Frontal cortex (tissue), 4 donors: ENCODE measurements around the gene CBX5. TPM values are rescaled to one million over a fixed set of nuclear protein-coding genes. Genes with fewer than 3 reads are reported as not detected.
"Not testable (repeated sequence)": the region's sequence is repeated elsewhere in the genome, so short reads cannot be mapped to it uniquely, and the experiment has no call there.

Experiments
- DNase-seq, 2 donors: peaks; one replicate each; pipeline ENCODE4 v3.0.0; 2012; ENCODE audit warnings: low spot score in 2 of 2
- FAIRE-seq: peaks from 2 replicates; lab custom pipeline; 2012; peaks lifted over from hg19 to GRCh38; lab: Jason Lieb, UNC
- total RNA-seq: library from RNA; depleted of rRNA; stranded (reverse); fragments of >200 nt; gene quantifications from one replicate; pipeline ENCODE4 v1.2.3, GENCODE V29; 2014
- donor health status: control.
- donor health status: control.
- donor health status: control.

The CBX5 gene
- total RNA-seq, 1 donor from 2014 or later: 83.2 TPM

DNA sequence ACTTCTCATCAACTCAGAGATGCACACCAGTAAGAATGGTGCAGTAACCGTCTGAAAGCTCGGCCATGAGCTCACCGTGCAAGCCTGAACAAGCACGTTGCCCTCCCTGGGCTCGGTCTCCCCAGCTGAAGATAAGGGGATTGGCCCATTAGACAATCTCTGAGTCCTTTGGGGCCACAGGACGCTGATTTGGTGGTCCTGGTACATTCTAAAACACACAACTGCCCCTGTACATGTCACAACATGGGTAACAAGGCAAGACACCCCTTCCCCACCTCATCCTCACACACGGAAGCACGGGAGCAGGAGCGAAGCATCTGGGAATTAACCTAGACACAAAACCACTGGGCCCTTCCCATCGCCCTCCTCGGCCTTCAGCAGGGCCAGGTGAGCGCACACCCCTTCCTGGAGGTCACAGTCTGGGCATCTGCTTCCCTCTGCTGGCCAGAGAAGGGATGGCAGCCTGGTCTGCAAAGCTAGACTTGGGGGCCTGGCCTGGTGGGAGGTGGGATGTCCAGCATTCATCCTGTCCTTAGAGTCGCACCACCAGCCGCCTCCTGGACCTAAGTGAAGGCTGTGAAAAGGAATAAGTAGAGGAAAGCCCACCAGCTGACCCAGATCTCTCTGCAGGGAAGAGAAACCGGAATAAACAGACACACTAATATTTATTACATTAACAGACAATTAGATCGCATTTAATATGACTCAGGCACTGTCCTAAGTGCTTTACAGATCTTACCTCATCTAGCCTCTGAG, 72.2 kb downstream of the CBX5 start:
- no peak for FAIRE-seq

DNA sequence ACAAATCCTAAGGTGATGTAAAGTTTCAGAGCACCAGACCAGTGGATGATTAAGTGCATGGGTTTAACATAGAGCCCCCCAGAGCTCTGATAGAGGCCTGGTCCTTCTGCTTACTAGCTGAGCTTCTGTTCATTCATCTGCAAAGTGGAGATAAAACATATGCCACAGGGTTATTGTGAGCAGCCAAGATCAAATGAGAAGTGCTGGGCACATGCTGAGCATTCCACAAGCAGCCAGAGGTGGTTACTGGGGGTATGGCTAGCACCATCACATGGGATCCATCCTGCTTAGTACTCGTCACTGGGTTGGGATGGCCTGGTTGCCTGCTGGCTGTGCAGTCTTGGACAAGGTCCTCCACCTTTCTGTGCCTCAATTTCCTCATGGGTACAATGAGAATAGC, 73.1 kb downstream of the CBX5 start:
- FAIRE-seq (no peak), DNase-seq (no peak)

More for the DNA sequence above, 72.2 kb downstream of the CBX5 start:
- peak in 1 of 2 donors; percentile 58 for DNase-seq

DNA sequence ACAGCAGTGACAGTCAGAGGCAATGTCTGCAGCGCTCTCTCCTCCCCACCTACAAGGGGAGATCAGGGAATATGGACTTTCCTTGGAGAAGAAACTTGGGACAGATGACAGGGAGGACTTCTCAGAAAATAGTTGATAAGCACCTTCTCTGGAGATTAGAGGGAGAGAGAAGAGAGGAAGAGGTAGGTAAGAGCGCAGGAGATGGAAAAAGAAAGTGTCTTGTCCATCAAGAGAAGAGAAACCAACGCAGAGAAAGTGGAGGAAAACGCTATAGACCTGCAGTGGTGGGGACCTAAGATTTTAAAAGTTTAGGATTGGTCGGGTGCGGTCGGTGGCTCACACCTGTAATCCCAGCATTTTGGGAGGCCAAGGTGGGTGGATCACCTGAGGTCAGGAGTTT, 75.6 kb downstream of the CBX5 start:
- FAIRE-seq (no peak), DNase-seq (no peak)

DNA sequence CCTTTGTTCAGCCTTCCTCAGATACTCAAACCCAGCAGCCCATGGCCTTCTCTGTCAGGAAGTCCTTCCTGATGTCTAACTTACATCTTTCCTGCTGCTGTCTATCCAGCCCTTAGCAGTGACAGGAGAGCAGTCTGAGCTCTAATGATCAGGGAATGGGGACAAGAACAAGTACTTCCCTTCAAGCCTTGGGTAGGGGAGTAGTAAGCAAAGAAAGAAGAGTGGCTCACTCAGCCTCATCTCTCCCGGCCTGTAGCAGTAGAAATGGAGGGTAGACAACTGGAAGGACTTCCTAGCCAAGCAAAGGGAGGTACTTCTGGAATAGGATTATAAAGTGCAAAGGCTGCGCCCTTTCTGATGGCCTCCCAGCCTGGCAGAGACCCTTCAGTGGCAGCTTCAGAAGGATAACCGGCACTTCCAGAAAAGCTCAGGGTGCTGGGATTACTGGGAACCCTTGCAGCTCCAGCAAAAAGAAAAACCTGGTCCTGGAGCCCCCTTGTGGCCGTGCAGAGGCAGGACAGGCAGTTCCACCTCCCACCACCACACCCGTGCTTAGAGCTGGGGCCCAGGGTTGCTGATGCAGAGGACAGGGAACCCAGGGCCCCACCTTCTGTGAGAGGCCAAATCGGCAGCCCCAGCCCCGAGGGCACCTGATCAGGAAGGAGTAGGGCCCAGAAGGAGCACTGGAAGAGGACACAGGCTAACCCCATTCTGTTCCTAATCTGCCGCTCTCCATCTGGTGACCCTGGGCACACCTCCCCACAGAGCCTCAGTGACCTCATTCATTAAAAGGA, 78.7 kb downstream of the CBX5 start:
- no peak for FAIRE-seq
- peak in 1 of 2 donors; percentile 76 for DNase-seq

DNA sequence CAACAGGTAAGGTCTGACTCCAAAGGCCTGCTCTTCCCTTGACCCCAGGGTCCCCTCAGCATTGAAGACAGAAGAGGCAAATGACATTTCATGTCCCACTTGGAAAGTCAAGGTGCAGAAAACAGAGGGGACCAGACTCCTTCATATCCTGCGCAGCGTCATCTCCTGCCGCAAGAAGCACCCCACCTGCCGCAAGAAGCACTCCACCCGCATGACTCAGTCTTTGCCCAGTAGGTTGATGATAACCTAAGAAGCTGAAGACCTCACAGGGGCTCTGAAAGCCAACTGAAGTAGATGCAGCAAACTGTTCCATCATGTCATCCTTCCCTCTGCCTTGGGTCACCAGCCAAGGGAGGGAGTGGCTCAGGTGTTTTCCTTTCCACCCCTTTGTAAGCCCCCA, 79.5 kb downstream of the CBX5 start:
- DNase-seq (no peak), FAIRE-seq (no peak)

DNA sequence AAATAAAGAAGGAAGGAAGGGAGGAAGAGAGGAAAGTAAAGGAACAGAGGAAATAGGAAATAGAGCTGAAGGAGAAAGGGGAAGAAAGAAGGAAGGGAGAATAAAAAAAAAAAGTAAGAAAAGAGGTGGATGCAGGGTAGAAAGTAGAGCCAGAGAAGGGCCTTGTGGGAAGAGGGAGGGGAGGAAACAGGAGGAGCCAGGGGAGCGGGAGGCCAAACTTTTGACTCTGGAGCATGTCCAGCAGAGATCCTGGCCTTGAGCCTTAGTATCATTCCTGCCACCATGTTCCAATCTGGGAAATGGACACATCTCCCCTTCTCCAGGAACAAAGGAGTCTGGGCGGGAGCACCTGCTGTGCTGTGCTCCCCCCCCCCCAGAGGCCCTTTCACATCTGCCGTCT, 80.0 kb downstream of the CBX5 start:
- FAIRE-seq (no peak), DNase-seq (no peak)

DNA sequence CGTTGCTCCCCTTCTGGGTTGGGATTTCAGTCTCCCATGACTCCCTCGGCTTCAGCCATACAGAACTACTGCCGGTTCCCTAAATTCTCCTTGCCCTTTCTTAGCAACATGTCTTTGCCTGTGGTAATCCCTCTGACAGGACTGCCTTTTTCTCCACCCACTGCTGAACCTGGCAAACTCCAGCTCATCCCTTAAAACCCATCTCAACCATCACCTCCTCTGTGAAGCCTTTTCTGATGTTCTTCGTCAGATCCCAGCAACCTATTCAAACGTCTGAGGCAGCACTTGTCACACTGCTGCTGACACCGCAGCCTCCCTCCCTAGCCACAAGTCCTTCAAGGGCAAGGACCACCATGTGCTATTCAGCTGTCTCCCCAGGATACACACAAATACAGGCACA, 80.9 kb downstream of the CBX5 start:
- DNase-seq (no peak), FAIRE-seq (no peak)

DNA sequence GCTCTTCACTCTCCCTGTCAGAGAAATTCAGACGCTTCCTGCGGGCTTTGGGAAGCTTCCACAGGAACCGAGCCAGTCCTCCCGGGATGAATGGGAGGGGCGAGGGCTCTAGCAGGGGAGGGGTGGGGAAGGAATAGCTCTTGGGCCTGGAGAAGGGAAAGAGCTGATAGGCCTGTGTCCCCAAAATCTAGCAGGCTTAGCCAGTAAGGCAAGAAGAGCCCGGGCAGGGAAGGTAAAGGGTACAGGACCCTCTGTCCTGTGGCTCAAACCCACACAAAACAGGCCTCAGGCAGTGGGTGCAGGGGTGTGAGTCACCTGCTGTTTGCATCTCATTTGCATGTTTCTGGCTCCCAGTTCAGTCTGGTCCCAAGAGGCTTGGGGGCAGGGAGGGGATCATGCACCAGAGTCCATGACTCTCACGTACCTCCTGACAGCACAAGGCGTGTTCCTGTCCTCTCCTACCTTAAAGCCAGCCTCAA, 82.5 kb downstream of the CBX5 start:
- FAIRE-seq (no peak), DNase-seq (no peak)

DNA sequence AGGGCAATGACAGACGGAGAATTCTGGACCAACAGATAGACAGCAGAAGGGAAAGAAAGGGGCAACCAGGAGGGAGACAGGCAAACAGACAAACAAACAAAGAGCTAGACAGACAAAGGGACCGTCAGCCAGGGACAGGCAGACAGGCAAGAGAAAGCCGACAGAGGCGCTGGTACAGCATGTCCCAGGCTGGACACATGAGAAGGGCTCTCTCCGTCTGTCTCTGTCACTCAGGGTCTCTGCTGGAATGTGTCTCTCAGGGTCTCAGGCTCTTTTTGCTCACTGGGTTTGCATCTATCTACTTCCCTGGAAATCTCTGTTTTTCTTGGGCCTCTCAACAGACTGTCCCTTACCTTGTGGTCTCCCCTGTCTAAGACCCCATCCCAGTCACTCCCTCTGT, 82.9 kb downstream of the CBX5 start:
- FAIRE-seq: no peak
- no peak for DNase-seq

DNA sequence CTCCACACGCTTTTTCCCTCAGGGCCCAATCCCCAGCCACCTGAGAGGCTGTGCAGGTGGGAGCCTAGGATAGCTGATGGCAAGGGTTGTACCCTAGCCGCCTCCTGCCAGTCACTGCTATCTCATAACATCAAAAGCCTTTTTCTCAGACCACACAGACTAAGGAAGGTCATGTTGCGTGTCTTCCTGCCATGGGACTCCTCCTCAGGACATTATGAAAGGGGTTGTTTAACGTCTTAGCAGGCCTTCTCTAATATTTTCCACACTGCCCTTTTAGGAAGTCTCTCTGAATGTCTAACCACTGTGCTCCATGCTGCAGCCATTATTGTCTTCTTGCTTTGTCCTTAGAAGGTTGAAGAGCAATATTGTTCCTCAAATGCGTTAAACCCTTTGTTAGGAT, 83.5 kb downstream of the CBX5 start:
- DNase-seq (no peak), FAIRE-seq (no peak)

DNA sequence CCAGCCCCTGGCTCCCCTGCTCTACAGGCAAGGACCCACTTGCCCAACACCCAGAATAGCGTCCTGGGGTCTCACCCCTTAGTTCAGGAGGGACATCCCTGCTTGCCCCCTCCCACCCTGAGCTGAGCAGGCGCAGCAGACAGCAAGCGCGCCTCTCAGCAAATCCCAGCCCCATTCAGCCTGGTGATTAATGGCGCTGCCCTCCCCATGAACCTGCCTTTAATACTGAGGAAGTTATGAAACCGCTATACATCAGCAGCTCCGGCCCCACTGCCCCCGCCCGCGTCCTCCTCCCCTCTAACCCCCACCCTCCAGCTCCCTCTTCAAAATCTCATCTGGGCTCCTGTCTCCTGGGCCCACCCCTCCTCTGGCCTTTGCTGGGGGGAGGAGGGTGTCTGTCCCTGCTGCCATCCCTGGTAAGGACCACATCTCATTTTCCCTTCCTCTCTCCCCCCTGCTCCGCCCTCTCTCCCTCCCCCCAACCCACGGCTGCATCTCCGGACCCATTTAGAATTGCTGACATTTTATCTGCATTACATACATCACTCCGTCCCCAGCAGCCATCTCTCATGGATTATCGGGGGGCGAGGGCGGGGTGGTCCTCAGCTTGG, 84.1 kb downstream of the CBX5 start:
- FAIRE-seq (no peak), DNase-seq (no peak)

DNA sequence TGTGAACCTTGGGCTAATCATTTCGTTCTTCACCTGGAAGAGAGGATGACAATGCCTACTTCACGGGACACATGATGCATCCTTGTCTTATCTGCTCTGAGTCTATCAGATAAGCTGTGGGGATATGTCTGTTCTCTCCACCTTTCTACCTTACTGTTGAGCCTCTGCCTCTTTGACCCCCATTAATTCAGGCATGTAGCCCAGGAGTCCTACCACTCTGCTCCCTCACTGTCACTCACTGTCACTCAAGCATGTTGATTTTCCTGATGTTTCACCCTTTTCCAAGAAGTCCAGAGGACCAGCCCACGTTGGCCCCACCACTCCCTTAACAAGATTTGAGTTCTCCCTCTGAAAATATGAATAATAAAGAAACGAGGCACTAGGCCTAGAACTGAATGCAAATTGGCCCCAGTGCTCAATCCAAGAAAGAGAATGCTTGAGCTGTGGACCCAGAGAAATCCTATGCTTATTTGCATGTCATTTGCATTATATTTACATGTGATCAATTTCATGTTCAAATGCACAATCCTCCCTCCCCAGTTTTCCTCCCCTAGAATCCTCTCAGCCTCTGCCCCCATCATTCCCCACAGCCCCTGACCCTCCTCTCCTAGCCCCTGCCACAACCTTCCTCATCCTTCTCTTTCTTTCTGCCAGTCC, 84.7 kb downstream of the CBX5 start:
- DNase-seq (no peak), FAIRE-seq (no peak)

DNA sequence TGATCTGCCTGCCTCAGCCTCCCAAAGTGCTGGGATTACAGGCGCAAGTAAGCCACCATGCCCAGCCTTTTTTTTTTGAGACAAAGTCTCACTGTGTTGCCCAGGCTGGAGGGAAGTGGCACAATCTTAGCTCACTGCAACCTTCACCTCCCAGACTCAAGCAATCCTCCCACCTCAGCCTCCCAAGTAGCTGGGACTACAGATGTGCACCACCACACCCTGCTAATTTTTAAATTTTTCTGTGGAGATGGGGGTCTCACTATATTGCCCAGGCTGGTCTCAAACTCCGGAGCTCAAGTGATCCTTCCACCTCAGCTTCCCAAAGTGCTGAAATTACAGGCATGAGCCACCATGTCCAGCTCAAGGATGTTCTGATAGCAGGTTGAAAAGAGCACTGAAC, 85.3 kb downstream of the CBX5 start:
- not testable (repeated sequence) for FAIRE-seq, DNase-seq

DNA sequence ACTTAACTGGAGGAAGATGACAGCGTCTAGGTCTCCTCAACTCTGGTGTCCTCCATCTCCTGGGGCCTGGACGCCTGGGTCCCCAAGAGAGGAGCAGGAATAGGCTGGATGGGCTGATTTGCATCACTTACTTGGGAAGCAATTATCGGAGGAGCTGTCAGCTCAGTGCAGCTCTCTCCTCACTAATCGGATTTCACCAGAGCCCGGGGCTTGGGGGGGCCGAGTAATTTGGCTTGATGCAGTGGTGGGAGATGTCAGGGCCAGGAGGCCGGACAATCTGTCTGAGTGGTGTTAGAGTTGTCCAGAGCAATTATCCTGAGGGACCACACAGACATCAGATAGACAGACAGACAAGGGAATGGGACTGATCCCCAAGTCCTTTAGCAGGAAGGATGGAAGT, 86.5 kb downstream of the CBX5 start:
- DNase-seq: no peak
- no peak for FAIRE-seq

DNA sequence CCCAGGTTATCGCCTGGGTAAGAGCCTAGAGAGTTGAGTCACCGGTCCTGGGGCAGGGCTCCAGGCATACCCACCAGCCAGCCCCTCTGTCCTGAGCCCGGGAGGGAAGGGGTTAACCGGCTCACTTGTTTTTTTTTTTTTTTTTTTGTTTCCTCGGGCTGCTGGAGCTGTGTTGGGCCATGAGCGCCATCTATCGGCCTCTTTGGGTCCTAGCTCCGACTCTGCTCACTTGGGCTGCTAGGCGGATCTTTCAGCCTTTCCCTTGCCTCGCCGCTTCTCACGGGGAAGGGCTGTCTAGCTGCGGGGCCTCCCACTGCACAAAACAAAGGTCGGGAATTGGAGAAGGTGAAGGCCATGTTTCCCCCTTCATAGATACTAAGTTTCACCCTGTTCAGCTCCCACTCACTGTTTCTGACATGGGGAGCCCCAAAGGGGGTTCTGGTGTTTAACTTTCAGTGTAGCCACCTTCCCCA, 88.3 kb downstream of the CBX5 start:
- FAIRE-seq (no peak), DNase-seq (peak; percentile 53 to 83)

DNA sequence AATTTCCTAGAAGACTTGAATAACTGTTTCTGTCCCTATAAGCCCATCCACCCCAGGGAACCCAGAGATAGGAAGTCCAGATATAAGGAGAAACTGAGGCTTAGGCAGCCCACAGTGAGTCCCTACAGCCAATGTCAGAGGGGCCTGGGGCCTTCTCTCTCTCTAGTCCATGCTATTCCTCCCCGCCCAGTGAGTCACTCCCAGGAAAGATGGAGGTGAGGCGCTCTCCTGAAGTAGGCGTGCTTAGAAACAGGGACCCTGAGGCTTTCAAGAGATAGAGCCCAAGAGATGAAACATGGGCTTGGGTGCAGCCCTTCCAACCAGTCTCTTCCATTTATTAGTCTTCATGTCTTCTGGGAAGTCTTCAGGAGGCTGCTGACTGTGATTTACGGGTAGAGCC, 88.8 kb downstream of the CBX5 start:
- FAIRE-seq (no peak), DNase-seq (no peak)

DNA sequence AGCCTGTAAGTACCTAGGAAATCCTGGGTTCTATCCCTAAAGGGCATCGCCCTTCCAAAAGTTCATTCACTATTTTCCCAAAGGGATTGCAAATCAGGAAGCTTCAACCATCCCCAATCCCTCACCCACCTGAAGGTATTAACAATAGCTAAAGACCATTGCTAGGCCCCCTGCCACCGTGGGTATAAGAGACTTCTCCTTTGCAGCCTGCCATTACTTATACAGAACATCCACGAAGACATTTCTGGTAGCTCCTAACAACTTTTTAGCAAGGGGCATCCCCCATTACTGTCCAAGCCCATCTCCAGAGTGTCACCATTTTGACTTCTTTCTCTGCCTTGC, 90.8 kb downstream of the CBX5 start:
- FAIRE-seq (no peak), DNase-seq (no peak)

DNA sequence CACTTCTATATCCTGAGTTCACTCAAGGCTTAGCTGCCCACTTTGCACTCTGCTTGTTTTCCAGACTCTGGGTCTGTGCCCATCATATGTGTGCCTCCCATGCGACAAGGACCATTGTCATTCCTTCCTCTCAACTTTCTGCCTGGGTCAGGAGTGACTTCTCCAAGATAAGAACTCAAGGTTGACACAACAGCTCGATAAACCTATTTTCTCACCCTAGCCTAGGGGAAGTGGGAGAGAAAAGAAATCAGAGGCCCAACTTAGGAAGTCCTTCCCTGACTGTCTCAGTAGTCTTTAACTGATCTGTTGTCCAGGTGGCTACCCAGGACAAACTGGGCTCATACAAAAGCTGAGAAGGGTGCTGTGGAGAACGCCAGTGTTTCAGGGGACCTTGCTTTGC, 92.8 kb downstream of the CBX5 start:
- DNase-seq (no peak), FAIRE-seq (no peak)

DNA sequence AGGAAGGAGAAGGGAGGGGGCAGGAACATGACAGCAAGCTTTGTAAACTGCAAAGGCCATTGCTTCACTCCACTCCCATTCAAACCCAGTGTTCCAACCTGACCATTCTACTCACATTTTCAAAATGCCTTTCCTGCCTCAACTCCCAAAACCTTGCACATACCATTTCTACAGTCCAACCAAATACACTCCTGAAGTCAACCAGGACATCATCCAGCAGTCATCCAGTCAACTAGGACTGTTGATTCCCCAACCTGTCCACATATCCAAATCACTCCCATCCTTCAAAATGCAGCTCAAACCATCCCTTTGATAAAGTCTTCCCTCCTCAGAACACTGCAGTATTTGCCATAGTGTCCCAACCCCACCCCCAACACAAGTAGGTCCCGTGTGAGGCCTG, 94.0 kb downstream of the CBX5 start:
- FAIRE-seq: no peak
- DNase-seq: no peak

DNA sequence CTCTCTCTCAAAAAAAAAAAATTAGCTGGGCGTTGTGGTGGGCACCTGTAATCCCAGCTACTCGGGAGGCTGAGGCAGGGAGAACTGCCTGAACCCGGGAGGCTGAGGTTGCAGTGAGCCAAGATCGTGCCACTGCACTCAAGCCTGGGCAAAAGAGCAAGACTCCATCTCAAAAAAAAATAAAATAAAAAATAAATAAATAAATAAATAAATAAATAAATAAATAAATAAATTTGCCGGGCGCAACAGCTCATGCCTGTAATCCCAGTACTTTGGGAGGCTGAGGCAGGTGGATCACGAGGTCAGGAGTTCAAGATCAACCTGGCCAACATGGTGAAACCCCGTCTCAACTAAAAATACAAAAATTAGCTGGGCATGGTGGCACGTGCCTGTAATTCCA, 94.6 kb downstream of the CBX5 start:
- not testable (repeated sequence) for FAIRE-seq, DNase-seq
